Limb (tissue), 2 donors: Measurements from ENCODE around the gene DEFB128.

Experiments
- DNase-seq, 2 donors: peaks; one replicate each; pipeline ENCODE4 v3.0.0-alpha.2; 2016; ENCODE audit errors: extremely low spot score in 2 of 2

The DEFB128 gene

DNA sequence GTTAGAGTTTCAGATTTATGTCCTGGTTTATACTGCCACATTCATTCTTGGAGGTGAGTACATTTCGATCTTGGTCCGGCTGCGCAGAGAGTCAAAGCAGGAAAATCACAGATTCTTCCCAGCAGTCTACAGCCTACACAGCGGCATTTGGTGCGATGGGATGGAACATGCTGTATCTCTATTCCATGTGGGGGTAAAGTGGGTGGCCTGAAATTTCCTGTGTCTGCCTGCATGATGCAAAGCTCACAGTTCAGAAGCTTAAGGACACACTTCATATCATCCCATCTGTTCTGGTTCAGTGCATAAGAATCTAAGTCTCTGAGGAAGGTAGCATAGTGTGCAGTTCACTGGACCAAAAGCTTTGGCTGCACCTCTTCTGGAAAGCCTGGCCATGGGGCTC is 32.4 kb downstream of the DEFB128 start, which contains the start of gene DEFB127:
DEFB127 (plus strand) TSS at position 301 of the 400 bp plus-strand sequence; CDS start at position 392, 91 bp downstream.
- DNase-seq: no peak

DNA sequence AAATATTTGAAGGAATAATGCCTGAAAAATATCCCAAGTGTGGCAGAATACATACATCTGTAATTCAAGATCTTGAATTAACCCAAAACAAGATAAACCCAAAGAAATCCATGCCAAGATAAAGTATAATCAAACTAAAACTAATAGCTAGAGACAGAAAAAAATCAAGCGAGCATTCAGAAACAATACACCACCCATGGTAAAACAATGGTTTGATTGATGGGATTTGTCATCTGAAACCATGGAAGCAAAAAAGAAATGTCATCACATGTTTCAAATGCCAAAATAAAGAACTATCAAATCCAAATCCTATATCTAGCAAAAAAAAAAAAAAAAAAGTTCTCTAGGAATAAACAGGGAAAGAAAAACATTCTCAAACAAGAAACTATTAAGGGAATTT is 37.4 kb downstream of the DEFB128 start:
- no peak for DNase-seq

DNA sequence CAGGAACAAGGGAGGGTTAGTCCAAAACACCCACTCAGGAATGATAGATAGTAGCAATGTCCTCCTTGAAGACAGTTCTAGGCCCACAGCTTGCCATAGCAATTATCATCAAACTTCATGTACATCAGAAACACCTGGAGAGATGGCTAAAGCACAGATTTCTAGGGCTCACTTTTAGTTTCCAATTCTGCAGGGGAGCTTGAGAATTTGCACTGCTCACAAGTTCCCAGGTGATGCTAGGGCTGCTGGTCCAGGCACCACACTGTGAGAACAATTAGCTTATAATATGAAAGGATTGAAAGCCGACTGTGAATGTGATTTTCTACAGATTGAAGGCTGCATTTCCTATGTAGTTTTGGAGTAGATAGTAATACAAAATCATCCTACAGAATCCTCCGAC is 43.6 kb downstream of the DEFB128 start:
- DNase-seq: no peak

GRCh38 chr20:142290-142689 is 47.2 kb downstream of the DEFB128 start, which contains the start of gene DEFB126:
Gene DEFB126, plus strand, starts transcription at chr20:142590. Its CDS starts 39 bp downstream, at chr20:142629.
- DNase-seq: no peak
